D721Med (cell line): ENCODE data around the gene PAM.
A peak's percentile ranks its signal among the peaks of the same experiment; 100 is the strongest.

ENCODE experiments used
- DNase-seq: peaks from one replicate; pipeline ENCODE4 v3.0.0; 2011; ENCODE audit warnings: low spot score; ENCODE audit not compliant: insufficient read length
- FAIRE-seq: peaks from 2 replicates; lab custom pipeline; 2011; peaks lifted over from hg19 to GRCh38; lab: Jason Lieb, UNC
- TF ChIP-seq, protein P1 (sequence below): IDR thresholded peaks from 2 replicates; pipeline ENCODE4 v1.5.1; 2012; ENCODE audit warnings: mild to moderate bottlenecking, control low read depth; ENCODE audit not compliant: insufficient read depth; ENCODE audit errors: missing control alignments

The PAM gene

GRCh38 chr5:102916109-102916508 lies 161.0 kb downstream of the PAM start:
- FAIRE-seq: no peak
- TF ChIP-seq, protein P1, sequence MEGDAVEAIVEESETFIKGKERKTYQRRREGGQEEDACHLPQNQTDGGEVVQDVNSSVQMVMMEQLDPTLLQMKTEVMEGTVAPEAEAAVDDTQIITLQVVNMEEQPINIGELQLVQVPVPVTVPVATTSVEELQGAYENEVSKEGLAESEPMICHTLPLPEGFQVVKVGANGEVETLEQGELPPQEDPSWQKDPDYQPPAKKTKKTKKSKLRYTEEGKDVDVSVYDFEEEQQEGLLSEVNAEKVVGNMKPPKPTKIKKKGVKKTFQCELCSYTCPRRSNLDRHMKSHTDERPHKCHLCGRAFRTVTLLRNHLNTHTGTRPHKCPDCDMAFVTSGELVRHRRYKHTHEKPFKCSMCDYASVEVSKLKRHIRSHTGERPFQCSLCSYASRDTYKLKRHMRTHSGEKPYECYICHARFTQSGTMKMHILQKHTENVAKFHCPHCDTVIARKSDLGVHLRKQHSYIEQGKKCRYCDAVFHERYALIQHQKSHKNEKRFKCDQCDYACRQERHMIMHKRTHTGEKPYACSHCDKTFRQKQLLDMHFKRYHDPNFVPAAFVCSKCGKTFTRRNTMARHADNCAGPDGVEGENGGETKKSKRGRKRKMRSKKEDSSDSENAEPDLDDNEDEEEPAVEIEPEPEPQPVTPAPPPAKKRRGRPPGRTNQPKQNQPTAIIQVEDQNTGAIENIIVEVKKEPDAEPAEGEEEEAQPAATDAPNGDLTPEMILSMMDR: no peak
- DNase-seq: no peak

- FAIRE-seq: peak; percentile 32
- TF ChIP-seq, protein P1: no peak
- DNase-seq: no peak
Measured at GRCh38 chr5:102918986-102919610, 164.0 kb downstream of the PAM start.

- FAIRE-seq (no peak), DNase-seq (no peak)
- TF ChIP-seq, protein P1: no peak
Measured at GRCh38 chr5:102920762-102921161, 165.7 kb downstream of the PAM start.

- DNase-seq (no peak), FAIRE-seq (no peak)
- TF ChIP-seq, protein P1: no peak
Measured at GRCh38 chr5:102921341-102922044, 166.4 kb downstream of the PAM start.

DNA sequence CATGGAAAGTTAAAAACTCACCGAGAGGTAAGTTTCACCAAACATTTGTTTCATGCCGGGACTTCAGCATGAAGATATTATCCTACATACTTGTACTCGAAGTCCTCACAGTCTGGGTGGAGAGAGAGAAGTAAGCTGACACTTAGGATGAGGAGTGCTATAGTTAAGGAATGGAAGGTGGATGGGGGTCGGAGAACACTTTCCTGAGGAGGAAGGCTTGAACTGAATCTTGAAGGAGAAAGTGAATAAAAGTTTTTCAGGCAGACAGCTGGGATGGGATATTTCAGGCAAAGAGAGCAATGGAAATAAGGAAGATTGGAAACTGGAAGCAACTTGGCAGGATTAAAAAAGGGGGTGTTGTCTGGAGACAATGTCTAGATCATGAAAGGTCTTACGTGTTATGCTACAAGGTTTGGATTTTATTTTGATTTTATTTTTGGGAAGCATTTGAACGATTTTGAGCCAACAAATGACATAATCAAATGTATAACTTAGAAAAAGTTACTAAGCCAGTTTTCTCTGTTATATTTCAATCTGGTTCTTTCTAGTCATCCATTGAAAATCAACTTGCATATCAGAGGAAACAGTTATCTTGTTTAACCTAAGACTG lies 167.1 kb downstream of the PAM start:
- TF ChIP-seq, protein P1: no peak
- DNase-seq (no peak), FAIRE-seq (no peak)

DNA sequence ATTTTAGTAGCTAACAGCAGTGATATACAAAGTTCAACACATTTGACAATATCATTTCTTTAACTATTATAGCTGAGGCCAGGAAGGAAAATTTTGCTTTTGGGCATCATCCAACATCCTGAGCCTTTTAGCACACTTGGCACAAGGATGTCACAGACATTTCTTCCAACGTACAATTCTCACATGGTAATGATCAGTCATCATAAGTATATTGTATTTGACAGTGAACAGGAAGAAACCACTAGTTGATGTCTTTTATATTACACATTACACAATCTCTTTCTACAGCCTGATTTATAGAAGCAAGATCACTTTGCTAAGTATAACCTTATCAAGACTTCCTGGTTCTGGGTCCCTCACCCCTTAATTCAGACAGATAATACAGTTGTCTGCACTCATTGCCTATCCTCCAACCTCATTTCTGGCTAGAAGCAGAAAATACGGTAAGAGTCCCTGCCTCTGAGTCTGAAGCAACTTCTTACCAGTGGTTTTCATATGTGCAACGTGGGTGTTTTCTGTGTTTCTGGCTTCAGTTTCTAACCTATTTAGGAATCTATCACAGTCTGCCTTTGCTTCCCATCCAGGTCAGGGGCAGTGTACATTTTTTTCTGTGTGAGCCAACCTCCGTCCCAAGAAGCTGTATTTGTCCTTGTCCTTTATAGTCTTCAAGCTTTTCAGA lies 167.8 kb downstream of the PAM start:
- DNase-seq (no peak), FAIRE-seq (no peak)
- TF ChIP-seq, protein P1: no peak
